Measurements from ENCODE around the gene LEF1.
"Not testable (repeated sequence)": the region's sequence is repeated elsewhere in the genome, so short reads cannot be mapped to it uniquely, and the experiment has no call there.

LEF1 gene

DNA sequence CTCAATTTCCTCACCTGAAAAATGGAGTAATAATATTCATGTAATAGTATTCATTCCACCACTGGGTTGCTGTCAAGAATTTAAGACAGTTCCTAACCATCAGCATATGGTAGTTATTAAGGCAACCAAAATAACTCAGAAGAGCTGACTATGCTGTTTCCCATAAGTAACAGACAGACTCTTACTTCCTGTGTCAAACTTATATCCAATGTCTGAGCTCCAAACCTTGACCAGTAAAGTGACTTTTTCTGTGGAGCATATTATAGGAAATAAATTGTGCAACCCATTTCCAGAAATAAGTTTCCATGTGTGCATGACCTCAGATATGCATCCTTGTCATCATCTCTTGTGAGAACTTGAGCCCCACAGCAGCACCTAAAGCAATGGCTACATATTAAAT, 100.3 kb downstream of the LEF1 start:
- no peak for DNase-seq (ENCODE audit: low read depth in 3 of 3)

DNA sequence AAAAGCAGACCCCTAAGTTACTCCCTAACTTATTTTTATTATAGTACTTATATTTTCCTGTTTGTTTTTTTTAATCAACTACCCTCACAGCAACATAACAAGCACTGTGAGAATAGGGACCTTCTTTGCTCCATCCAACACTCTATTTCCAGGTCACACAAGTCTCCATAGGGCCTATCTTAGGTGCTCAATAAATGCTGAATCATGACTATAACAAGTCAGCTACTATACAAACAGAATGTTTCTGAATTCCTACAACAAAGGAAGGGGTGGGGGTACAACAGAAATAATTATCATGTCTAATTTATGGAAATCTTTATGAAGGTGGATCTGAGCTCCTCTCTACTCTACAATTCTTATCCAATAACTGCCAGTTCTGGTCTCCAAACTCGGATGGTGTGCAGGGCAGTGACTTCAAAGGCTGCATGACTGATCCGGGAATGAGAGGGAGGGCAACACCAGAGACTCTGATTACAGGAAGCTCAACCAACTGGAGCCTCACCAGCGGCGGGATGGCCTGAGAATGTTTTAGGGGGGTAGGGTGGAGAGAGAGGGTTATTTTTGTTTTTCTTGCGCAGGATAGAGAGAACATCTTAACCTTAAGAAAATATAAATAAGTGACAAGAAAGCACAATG, 107.9 kb downstream of the LEF1 start:
- no peak for DNase-seq (ENCODE audit: low read depth in 3 of 3)

DNA sequence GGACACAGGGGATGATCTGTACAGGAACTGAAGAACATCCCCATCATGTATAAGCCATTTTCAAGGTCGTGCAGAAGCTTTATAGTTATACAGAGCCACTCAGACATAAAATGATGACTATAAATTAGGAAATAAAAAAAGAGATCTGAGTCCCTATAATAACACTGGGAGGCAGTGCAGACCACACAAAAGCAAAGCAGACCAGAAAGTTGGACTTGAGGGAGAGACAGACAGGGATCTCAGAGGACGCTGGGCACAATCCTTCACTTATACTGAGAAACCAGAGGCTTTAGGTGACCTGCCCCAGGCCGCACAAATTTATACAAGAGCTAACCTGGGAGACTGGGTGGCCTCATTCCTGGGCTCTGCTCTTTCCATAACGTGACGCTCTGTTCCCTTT, 108.6 kb downstream of the LEF1 start:
- no peak for DNase-seq (ENCODE audit: low read depth in 3 of 3)

DNA sequence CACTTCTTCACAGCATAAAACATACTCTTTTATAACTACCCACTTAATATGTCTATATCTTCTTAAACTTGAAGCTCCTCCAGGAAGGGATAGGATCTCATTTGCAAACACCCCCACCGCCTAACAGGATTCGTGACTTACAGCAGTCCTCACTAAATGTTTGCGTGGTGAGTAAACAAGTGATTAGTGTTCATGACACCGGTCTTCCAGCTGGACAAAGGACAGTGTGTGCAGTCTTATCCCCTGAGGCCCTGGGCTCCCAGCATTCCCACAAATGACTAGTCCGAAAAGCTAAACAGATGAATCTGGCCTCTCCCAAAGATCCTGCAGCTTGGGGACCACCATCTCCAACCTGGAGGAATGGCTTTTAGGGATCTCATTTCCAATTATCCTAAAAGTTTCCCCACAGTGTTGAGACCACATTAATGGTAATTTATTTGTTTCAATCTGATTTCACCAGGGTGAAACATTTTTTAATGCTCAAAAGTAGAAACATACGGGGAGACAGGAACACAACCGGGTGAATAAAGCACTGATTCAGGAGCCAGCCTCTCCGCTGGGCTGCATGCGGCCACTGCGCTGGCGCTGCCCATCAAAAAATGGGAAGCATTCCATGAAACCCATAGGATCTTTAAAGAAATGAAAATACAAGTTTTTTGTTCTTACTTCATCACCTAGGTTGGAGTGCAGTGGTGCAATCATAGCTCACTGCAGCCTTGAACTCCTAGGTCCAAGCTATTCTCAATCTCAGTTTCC, 109.9 kb downstream of the LEF1 start:
- no peak for DNase-seq (ENCODE audit: low read depth in 3 of 3)

DNA sequence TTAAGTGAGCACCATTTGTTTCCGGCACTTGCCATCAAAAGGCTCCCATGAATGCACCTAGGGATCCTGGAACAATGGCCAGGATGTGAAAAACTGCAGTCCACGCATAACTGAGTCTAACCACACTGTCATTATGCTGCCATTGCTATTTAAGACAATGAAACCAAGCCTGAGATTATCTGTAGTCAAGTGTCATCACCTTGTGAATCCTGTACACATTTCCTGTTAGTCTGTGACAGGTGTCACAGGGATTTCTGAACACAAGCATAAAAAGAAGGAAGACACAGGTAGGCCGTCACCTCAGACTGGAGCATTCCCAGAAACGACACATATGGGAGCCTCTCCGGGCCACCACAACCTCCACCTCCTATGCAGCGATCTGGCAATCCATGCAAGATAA, 112.3 kb downstream of the LEF1 start:
- DNase-seq (ENCODE audit: low read depth in 3 of 3), result no peak

DNA sequence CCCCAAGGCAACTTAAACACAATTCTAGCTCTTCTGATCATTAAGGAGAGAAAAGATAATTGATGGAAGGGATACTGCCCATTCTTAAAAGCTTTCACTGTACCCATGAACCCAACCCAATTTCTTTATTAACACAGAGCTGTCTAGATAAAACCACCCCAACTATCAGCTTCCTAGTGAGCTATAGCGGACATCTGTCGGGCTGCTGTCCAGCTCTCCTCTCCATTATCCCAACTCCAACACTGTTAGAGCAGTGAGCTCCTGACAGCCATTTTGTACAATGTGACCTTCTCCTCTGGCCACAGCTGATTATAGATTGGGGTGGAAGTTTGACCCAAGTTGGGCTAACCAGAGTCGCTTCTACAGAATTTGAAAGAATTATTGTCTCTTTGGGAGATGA, 112.9 kb downstream of the LEF1 start:
- no peak for DNase-seq (ENCODE audit: low read depth in 3 of 3)

DNA sequence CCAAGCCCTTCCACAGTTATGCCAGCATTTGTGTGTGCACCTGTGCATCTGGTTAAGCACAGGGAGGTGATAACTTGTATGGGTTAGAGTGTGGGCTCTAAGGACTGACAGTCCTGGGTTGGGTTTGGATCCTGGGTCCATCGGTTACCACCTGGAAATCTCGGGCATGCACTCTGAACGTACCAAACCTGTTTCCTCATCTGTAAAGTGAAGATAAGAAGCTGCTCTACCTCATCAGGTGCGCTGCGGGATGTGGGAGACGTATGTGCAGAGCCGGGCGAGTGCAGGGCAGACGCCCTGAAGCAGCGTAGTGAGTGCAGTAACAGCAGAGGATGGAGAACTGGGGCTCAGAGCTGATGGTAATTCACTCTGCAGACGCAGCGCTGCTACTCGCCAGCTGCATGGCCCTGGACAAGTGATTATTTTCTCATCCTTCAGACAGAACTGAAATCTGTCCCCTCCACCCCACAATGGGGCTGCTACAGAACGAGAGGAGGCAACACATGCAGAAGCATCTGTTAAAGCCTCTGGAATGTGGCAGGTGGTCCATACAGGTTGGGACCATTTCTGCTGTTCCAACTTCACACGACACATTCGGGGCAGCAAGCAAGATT, 114.6 kb downstream of the LEF1 start:
- DNase-seq (ENCODE audit: low read depth in 3 of 3), result no peak

DNA sequence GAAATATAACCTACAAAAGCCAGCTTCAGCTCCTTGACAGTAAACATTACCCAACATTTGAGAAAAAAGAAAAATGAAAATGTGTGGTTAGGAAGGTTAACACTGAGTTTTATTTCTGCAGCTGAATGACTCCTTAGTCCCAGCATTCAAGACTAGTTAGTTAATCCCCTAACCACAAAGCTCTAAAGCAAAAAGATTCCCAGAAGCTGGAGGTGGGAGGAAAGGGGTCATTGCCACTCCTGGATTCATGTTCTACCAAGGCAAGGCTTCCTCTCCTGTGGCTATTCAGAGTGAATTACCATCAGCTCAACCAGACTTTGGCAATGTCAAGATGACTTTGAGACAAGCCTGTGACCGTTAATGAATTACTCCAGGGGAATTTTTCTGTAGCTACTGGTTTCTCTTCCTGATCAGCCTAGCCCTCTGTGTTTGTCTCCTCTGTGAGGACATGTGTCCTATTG, 115.5 kb downstream of the LEF1 start:
- no peak for DNase-seq (ENCODE audit: low read depth in 3 of 3)

DNA sequence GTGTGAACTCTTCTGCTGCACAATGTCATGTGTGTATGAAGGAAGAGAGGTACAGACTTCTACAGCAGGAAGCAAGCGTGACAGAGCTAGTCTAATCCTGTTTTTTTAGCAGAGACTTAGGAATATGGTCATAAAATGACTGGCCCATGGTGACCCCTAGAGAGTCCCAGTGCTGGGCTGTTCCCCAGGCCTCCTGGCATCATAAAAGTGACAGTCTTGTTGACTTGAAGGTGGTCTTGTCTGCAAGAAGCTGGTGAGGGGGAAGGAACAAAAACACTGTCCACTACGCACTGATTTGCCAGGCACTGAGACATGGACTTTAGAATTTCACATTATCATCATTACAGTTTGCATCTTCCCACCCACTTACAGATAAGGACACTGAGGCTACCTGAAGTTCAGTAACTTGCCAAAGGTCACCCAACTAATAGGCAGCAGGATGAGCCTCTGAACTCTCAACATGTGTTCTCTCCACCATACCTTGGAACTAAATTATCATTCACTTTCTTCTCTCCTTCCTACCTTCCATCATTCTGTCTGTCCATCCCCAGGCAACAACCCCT, 116.1 kb downstream of the LEF1 start:
- no peak for DNase-seq (ENCODE audit: low read depth in 3 of 3)

DNA sequence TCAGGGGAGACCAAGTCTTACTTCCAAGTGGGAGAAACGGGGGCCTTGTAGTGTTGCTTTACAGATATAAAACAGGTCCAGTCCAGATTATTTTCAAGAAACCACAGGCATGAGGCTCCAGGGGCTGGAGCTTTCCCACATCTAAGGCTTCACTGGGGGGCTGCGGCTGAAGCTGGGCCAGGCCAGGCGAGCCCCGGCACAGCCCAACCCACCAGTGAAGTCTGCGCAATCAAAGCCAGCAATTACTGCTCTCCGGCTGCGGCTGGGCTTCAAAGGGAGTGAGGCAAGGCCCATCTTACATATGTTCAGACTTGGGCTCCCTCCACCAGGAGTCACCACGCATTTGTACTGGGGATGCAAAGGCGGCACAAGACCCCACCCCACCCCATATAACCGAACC, 117.4 kb downstream of the LEF1 start:
- DNase-seq (ENCODE audit: low read depth in 3 of 3), result no peak

DNA sequence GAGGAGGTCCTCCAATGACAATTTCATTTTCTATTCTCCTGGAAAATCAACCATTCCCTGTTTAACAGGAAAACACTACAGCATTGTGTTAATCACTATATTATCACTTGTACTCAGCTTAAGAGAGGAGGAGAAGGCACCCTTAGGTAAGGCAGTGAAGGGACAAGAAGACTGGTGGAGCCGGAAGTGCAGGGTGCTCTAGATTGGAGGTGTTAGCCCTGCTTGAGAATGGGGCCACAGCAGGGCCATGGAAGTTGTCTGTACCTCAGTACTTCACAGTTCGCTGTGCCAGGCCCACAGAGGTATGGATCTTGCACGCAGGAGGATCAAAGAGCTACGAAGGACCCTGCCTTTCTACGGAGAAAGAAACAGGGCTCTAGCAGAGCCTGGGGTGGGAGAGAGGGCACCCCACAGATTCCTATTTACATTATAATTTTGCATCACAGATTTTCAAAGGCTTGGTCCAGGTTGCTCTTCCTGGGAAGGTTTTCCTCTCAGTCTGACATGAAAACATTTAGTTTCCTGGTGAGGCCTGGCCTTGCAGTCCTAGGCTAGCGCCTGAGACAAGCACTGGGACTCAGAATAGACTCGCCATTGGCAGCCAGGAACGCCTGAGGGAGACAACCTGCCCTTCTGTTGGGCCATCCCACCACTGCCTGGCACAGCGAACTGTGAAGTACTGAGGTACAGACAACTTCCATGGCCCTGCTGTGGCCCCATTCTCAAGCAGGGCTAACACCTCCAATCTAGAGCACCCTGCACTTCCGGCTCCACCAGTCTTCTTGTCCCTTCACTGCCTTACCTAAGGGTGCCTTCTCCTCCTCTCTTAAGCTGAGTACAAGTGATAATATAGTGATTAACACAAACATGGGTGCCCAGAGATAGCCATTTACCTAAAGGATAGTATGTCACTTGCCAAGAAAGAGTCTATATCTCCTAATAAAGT, 118.3 kb downstream of the LEF1 start:
- not testable (repeated sequence) for DNase-seq (ENCODE audit: low read depth in 3 of 3)

DNA sequence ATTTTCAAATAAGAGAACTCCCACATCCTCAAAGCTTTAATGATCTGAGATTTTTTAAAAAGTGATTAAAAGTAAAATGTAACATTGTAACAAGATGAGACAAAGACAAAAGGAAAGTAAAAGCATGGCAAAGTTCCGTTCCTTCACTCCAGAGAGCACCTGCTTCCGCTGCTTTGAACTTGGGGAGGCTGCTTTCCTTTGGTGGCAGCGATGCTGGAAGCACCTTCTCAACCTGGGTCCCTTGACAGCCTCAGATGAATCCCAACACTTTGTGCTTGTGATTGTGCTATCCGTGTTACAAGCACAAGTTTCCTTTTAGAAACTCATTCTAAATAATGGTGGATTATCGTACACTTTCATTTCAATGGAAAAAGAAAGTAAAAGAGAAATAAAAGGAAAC, 119.3 kb downstream of the LEF1 start:
- no peak for DNase-seq (ENCODE audit: low read depth in 3 of 3)

DNA sequence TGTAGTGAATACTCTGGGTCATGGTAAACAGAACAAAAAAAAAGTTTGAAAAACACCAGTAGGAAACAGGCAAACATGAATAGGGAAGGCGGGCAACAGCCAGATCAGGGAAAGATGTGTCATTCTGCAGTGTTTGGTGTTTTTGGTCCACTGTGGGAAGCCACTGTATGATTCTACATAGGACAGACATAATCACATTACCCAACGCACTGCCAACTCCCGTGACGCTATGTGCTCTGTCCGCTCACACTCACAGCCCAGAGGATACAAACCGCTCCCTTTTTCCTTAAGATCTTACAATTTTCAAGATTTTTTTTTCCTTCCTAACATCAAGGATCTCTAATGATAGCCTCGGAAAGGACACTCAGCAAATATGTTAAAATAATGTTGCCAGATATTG, 119.7 kb downstream of the LEF1 start:
- no peak for DNase-seq (ENCODE audit: low read depth in 3 of 3)

DNA sequence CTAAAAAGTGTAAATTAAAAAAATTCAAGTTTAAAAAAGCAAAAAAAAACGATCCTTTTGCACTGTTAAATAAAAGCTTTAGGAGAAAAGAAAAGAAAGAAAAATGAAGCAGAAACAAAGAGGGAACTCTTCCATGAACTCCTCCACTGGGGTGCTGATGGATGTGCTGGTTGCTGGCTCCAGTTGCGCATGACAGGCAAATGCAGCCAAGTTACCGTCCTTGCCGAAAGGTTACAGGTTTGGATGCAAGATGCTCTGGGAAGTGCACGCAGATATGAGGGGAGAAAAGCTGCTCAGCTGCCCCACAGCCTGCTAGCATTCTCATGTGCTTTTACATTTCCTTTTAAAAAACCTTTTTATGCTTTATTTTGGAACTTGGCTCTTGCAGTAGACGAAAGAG, 120.6 kb downstream of the LEF1 start:
- no peak for DNase-seq (ENCODE audit: low read depth in 3 of 3)

DNA sequence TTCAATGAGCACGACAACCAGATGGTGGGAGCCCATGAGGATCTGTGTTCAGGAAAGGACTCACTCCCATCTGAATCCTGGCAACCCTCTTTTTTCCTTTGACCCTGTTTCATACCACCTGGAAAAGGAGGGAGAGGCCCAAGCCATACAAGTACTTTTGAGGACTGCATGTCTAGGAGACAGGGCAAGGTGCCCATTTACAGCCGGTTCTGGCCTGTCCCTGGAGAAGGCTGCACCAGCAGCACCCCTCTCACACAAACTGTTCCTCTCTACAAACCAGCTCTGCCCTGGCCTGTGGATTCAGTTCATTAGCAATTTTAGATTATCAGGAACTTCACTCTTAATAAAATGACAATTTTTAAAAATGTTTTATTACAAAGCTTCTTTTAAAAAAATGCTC, 121.5 kb downstream of the LEF1 start:
- no peak for DNase-seq (ENCODE audit: low read depth in 3 of 3)

DNA sequence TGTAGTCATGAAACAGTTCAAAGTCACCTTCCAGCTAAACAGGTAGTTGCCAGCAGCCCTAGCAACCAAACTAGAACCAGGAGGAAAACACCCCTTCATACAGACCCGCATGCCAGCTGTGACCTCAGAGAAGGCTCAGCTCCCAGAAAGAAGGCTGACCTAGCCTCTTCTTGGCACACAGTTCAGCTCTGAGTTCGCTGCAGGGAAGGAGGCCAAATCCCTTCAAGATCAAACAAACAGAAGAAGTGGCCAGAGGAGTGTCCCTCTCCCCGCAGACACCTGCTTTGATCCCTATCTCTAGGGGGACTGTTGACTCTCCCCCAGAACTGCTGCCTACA, 123.1 kb downstream of the LEF1 start:
- no peak for DNase-seq (ENCODE audit: low read depth in 3 of 3)

DNA sequence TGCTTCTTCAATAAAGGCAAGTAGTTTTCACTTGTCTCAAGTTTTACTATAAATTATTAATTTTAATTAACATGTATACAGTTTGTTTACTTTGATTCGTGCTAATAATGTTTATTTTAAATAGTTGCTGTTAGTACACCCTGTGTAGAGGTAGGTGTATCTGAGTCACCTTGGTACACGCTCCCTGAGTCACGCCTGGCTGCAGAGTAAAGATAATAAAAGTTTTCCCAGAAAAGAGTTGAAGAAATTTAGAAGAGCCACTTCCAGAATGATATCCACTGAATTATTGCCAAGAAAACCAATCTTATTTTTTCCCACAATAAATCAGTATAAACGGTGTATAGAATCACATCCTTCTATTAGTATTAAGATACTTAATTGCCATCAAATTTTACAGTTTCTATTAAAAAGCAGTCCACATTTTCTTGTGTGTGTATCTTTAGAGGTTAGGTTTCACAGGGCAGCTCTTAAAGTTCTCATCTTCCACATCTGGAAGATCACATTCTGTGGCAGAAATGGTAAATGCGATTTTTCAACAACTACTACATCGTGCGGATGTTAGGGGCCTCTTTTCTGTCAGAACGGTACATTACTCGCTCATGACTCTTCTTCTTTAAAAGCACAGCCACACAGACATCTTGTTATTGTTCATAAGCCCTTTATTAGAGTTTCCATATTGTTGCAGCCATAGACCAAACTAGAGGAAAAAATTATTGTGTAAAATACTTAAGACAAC, 123.6 kb downstream of the LEF1 start:
- DNase-seq (ENCODE audit: low read depth in 3 of 3), result no peak

DNA sequence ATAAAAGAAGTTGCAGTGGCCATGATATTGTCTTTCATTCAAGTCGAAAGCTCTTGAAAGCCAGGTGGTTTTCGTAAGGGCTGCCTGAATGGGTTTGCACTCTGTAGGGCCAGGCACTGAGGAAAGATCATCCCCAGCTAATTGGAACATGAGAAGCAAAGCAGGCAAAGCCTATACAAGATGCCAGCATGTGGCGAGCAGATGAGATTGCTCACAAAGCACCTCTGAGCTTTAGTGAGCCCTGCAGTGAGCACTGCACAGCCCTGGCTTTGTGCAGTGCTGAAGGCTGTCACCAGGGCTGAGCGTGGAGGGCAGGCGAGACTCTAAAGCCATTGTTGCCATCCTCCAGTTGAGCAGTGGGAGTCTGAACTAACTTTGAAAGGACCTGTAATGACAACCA, 125.2 kb downstream of the LEF1 start:
- no peak for DNase-seq (ENCODE audit: low read depth in 3 of 3)

DNA sequence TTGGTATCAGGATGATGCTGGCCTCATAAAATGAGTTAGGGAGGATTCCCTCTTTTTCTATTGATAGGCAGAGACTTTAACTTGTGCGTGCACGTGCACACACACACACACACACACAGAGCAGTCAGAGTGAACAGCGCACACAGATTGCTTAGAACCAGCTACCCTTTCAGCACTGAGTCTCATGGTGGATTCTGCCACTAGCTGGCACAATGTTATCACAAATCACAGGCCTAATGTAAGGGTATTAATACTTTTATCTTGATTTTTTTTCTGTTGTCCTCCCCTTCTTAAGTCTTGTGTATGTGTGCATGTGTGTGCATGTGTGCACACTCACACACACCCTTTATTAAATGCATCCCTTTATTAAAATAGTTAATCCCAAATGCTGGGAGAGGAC, 125.8 kb downstream of the LEF1 start:
- no peak for DNase-seq (ENCODE audit: low read depth in 3 of 3)

DNA sequence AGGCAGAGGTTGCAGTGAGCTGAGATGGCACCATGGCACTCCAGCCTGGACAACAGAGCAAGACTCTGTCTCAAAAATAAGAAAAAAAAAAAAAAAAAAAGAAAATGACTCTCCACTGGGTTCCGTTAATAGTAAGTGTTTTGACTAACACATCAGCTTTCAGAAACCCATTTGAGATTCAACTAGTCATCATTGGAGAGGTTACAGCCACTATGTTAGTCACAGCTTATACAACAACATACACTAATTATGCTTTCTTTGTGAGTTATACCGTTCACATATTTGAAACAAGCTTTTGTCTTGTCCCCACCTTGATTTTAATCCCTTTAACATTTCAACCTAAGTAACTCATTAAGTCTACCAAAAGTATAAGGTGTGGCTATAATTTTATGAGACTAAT, 130.8 kb downstream of the LEF1 start:
- DNase-seq (ENCODE audit: low read depth in 3 of 3), result no peak

DNA sequence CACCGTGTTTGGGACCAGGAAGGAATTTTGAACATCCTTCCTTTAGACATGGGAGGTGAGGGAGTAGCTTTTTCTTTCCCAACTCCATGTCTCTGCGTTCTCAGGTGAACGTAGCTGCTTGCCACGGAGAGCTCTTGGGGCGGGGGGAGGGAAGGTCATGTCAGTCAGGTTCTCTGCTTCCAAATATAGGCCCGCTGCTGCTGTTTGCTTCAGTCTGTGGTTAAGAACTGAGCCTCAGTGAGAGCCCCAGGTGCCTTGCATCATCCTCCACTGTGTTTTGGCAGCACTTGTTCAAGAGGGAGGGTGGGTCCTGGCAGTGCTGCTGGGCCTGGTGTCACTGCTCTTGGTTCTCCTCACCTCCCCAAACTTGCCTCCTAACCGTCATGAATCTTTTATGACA, 132.5 kb downstream of the LEF1 start:
- peak in 2 of 3 experiments; percentile 21 to 47 for DNase-seq (ENCODE audit: low read depth in 3 of 3)

All from stimulated activated CD4-positive, alpha-beta T cell treated with anti-CD3 and anti-CD28 coated beads, TNF-alpha, amount 100 ng/mL, for 4 hours (primary cell).